HG02852 (cell line): Measurements from ENCODE around the gene NFIC.
"Not testable (repeated sequence)": the region's sequence is repeated elsewhere in the genome, so short reads cannot be mapped to it uniquely, and the experiment has no call there.

Experiments
- ATAC-seq: cut with Tn5 transposase; IDR thresholded peaks from one replicate; pipeline ENCODE4 v1.9.1; 2021; ENCODE audit warnings: mild to moderate bottlenecking, moderate library complexity; ENCODE audit not compliant: unreplicated experiment

The NFIC gene

GRCh38 chr19:3415695-3416094 lies 49.3 kb downstream of the NFIC start:
- no peak for ATAC-seq

GRCh38 chr19:3420244-3420755 lies 53.9 kb downstream of the NFIC start:
- no peak for ATAC-seq

GRCh38 chr19:3420909-3421619 lies 54.7 kb downstream of the NFIC start:
- no peak for ATAC-seq

- not testable (repeated sequence) for ATAC-seq
Measured at GRCh38 chr19:3421656-3422055, 55.3 kb downstream of the NFIC start.

- no peak for ATAC-seq
Measured at GRCh38 chr19:3423183-3423829, 56.9 kb downstream of the NFIC start.

- no peak for ATAC-seq
Measured at GRCh38 chr19:3426433-3426832, 60.0 kb downstream of the NFIC start.

- not testable (repeated sequence) for ATAC-seq
Measured at GRCh38 chr19:3430366-3430680, 63.9 kb downstream of the NFIC start.

- no peak for ATAC-seq
Measured at GRCh38 chr19:3431760-3432397, 65.5 kb downstream of the NFIC start.

GRCh38 chr19:3433313-3433712 lies 66.9 kb downstream of the NFIC start:
- no peak for ATAC-seq

GRCh38 chr19:3433805-3434540 lies 67.6 kb downstream of the NFIC start:
- ATAC-seq: no peak

GRCh38 chr19:3434630-3435553 lies 68.5 kb downstream of the NFIC start:
- peak; percentile 83 for ATAC-seq

GRCh38 chr19:3440082-3440481 lies 73.7 kb downstream of the NFIC start:
- no peak for ATAC-seq

GRCh38 chr19:3441089-3441985 lies 75.0 kb downstream of the NFIC start:
- no peak for ATAC-seq

GRCh38 chr19:3441986-3442329 lies 75.6 kb downstream of the NFIC start:
- no peak for ATAC-seq

GRCh38 chr19:3442487-3443071 lies 76.2 kb downstream of the NFIC start:
- no peak for ATAC-seq

- no peak for ATAC-seq
Measured at GRCh38 chr19:3443840-3444694, 77.7 kb downstream of the NFIC start.

GRCh38 chr19:3444695-3445234 lies 78.4 kb downstream of the NFIC start:
- no peak for ATAC-seq

- not testable (repeated sequence) for ATAC-seq
Measured at GRCh38 chr19:3446657-3447056, 80.3 kb downstream of the NFIC start.
